ENCODE measurements around the gene CTBP2.

DNA sequence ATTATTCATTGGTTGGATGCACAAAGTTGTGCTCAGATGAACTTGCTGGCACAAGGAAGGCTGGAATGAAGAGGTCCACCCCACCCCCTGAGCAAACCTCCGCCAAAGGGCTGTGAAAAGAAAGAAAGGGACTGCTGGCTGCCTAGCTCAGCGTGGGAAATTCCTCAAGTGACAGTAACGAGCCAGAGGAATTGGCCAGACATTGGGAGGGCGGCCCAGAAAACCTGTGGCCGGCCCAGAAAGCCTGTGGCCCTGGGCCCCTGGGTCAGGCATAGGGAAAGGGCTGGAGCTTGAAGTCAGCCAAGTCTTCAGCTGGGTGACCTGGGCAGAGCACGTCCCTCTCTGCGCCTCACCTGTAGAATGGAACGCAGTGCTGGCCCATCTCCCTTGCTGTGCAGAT is 30.6 kb upstream of the CTBP2 start:
- TF ChIP-seq, protein P1, sequence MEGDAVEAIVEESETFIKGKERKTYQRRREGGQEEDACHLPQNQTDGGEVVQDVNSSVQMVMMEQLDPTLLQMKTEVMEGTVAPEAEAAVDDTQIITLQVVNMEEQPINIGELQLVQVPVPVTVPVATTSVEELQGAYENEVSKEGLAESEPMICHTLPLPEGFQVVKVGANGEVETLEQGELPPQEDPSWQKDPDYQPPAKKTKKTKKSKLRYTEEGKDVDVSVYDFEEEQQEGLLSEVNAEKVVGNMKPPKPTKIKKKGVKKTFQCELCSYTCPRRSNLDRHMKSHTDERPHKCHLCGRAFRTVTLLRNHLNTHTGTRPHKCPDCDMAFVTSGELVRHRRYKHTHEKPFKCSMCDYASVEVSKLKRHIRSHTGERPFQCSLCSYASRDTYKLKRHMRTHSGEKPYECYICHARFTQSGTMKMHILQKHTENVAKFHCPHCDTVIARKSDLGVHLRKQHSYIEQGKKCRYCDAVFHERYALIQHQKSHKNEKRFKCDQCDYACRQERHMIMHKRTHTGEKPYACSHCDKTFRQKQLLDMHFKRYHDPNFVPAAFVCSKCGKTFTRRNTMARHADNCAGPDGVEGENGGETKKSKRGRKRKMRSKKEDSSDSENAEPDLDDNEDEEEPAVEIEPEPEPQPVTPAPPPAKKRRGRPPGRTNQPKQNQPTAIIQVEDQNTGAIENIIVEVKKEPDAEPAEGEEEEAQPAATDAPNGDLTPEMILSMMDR (IDR thresholded peaks at IDR 0.05): no peak
- TF ChIP-seq ZNF138 (CRISPR knock-in tag; conservative IDR thresholded peaks at IDR 0.05): no peak

All from WTC11 (cell line).